Measurements from ENCODE around the gene SLC17A9.

Gene SLC17A9

DNA sequence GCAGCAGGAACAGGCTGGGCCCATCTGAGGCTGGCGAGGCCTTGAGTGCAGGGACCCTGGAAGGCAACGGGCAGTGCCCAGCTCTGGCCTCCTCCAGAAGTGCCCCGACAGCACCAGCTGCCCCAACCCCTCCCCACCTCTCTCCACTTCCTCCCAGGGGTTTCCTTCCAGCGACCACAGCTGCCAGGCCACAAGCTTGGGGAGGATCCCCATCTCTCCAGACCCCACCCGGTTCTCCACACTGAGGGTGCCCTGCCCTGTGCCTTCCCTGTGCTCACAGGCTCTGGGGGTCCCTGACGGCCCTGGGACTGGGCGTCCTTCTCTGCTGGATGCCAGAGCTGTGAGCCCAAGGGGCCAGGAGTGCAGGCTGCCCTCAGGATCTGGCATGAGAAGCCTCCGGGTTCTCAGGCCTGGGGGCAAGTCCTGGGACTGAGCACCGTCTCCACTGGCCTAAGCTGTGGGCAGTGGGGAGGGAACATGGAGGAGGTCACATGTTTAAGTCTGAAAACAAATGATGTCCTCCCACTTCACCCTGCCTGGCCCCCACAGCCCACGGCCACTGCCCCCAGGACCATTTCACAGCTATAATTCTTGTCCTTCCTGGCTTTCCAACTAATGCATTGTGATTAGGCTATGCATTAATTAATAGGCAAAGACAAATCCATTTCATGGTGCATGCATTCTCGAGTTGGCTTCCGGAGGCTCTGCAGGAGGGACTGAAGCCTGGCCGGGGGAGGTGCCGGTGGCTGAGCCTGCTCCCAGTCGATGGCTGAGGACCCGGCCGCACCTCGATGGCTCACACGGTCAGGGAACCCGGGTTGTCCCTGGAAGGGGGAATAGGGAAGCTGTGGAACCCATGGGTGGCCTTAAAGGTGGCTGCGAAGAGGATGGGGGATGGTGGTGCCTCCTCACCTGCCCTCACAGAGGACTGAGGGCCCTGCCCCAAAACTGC is 29.9 kb downstream of the SLC17A9 start:
- no peak for DNase-seq (ENCODE audit: low read depth)

DNA sequence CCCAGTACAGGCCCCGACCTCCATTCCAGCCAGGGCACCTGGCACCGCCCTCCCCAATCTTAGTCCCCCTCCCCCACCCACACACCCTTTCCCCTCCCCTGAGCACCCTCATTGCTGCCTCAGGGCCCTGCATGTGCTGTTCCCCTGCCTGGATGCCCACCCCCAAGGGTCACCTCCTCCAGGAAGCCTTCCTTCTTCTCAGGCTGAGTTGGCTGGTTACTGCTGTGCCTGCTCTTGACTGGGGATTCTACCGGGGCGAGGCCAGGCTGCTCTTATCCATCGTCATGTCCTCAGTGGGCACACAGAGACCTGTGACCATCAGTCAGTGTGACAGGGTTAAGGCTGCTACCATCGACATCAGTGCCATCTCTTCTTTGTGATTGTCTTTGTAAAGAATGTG is 30.7 kb downstream of the SLC17A9 start:
- DNase-seq (ENCODE audit: low read depth), result no peak

DNA sequence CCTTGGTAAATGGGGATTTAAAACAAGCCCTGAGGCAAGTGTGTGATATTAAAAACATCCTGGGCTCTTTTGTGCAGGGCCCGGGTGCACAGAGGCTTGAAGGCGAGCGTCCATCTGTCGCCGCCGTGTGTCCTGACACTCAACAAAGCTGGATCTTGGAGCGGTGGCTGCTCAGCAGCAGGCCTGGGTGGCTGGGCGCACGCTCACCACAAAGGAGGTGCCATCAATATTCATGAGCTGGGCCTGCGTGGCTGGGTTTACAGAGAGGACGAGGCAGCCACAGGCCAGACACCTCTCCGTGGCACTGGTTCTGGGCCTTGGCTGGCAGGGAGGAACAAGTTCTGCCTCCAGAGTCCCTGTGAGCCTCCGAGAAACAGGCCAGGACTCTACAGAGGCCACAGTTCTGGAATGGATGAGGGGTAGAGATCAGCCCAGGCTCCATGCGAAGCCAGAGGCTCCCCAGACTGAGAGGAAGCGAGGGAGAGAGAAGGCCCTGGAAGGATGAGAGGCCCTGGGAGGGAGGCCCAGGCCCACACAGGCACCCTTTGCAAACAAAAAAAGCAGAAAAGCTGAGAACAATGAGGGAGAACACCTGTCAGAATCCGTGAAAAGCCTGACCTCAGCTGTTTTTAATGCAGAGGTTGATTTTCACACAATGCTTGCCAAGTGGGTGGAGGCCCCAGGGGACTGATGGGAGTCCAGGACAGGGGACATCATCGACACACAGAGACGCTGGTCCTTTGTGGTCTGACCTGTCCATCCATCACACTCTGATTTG is 32.3 kb downstream of the SLC17A9 start:
- no peak for DNase-seq (ENCODE audit: low read depth)

DNA sequence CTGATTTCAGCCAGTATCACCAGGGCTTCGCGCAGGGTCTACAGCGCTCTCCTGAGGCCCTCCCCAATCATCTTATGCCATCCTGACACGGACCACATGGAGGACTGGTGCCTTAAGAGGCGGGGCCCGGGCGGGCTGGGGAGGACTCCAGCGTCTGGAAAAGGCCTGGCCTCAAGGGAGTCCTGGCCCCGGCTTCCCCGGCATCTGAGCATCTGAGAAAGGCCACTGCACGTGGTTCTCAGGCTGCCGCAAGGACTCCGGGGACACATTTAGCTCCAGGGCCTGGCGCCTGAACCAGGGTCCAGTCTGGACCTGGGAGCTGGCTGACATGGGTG is 32.9 kb downstream of the SLC17A9 start:
- DNase-seq (ENCODE audit: low read depth), result no peak

DNA sequence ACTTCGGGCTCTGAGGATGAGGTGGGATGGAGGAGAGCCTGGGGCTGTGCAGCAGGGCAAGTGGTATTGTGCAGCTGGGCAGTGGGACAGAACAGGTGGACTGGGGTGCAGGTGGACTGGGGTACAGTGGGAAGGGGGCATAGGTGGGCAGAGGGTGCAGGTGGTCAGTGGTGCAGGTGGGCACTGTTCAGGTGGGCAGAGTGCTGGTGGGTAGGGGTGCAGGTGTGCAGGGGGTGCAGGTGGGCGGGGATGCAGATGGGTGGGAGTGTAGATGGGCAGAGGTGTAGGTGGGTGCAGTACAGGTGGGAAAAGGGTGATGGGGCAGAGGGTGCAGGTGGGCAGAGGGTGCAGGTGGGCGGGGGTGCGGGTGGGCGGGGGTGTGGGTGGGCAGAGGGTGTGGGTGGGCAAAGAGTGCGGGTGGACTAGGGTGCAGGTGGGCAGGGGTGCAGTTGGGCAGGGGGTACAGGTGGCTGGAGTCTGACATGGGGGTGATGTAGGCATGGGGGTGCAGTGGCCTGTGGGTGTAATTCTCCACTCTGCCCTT is 33.8 kb downstream of the SLC17A9 start:
- no peak for DNase-seq (ENCODE audit: low read depth)

DNA sequence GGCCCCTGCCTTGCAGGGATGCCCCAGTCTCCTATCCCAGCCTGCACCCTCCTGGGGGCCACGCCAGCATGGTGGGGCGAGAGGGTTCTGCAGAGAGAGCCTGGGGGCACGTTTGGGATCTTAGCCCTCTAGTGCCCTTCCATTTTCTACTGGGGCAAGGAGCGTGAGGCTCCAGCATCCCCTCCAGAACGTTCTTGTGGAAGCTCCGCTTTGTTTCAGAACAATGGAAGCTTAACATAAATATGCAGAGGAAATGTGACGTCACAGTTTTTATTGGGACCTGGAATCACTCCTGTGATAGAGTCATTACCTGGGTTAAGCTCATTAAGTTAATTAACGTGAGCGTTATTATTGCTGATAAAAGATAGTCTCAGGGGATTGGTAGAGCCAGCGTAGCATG is 34.6 kb downstream of the SLC17A9 start:
- no peak for DNase-seq (ENCODE audit: low read depth)

DNA sequence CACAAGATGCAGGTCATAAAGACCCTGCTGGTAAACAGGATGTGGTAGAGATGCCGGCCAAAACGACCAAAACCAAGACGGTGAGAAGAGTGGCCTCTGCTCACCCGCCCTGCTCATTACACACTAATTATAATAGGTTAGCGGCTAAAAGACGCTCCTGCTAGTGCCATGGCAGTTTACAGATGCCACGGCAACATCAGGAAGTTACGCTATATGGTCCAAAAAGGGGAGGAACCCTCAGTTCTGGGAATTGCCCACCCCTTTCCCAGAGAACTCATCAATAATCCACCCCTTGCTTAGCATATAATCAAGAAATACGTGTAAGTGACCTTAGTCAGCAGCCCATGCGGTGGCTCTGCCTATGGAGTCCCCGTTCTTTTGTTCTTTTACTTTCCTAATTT is 36.7 kb downstream of the SLC17A9 start:
- no peak for DNase-seq (ENCODE audit: low read depth)

DNA sequence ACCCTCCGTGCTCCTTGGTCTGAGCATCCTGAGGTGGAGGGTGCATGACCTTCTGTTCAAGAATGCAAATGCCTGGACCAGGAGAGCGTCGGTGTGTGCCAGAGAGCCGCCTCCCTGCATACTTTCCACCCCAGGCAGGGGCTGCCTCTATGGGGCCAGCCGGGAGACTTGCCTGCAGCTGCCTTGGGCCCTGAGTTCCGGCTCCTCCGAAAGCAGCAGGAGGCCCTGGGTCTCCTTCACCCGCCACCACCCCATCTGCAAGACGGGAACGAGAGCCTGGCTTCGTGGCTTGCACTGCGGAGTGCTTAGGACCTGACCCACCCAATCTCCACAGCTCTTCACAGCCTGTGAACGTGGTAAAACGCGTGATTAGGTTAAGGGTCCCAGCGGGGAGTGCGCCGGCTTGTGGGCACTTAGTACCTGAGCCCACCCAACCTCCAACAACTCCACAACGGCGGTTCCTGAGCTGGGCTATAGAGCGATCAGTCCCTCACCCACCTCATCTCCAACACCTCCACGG is 37.9 kb downstream of the SLC17A9 start:
- no peak for DNase-seq (ENCODE audit: low read depth)

DNA sequence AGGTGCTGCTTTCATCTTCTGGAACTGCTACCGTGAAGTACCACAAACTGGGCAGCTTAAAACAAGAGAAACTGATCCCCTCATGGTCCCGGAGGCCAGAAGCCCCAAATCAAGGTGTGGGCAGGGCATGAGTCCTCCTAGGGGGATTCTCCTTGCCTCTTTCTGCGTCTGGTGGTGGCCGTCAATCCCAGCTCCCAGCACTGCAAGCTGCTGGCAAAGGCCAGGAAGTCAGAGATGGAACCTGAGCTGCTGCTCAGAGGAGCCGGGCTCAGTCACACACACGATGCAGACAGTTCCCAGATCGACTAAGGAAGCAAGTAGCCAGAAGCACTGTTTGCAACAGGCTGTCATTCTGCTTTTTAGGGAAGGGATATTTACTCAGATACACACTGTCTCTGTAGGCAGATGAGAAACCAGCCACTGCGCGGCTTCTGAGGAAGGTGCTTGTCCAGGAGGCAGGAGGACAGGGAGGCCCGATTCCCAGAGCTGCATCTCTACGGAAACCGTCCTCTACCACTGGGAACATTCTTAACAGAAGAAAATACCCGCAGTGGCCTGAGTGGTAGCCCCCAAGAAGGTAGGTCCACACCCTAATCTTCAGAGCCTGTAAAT is 38.8 kb downstream of the SLC17A9 start:
- no peak for DNase-seq (ENCODE audit: low read depth)

DNA sequence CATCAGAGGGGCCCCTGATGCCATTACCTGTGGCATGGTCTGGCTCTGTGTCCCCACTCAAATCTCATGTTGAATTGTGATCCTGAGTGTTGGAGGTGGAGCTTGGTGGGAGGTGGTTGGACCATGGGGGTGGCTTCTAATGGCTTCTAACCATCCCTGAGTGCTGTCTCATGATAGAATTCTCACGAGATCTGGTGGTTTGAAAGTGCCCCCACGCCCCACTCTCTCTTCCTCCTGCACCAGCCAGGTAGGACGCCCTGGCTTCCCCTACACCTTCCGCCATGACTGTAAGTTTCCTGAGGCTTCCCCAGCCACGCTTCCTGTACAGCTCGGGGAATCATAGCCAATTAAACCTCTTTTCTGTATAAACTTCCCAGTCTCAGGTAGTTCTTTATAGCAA is 39.4 kb downstream of the SLC17A9 start:
- DNase-seq (ENCODE audit: low read depth), result no peak

DNA sequence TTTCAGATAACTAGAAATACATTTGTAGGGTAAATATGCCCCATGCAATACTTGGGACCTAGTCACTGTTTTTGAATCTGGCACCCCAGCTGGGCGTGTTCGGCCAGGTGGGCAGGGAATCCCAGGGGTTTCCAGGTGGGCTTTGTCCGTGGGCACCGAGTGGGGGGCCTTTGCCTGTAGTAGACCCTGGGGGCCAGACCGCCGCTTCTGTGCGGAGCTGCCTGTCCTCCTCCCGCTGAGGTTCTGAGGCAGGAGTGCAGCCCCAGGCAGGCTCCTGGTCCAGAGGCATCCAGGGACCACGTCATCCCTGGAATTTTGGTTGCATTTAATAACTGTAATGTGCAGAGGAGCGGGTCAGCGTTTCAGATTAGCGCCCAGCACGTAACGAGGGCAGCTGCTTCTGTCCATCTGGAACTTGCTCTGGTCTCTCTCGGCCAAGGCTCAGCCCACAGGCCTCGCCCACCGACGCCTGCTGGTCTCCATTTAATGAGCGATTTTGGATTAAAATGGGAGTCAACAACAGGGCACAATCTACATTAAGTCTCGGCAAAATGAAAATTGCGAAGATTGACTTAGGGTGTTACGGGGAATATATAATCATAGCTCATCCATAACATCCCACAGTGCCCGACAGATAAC is 41.5 kb downstream of the SLC17A9 start:
- no peak for DNase-seq (ENCODE audit: low read depth)

DNA sequence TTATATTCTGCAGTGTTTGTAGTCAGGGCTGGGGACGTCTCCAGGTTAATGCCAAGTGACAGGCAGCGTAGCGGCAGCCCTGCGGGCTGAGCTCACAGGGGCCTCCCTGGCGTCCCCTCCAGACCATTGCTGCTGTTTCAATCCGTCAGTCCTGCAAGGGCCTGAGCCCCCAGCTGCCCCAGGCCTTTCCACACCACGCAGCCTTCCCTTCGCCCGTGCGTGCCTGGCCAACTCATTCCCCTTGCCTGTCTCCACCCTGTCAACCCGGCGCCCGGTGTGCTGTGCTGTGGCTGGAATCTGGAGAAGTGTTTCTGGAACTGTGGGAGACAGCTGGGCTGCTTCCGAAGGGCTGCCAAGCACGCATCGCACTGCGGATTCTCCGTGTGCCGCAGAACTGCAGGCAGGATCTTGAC is 42.4 kb downstream of the SLC17A9 start:
- no peak for DNase-seq (ENCODE audit: low read depth)

DNA sequence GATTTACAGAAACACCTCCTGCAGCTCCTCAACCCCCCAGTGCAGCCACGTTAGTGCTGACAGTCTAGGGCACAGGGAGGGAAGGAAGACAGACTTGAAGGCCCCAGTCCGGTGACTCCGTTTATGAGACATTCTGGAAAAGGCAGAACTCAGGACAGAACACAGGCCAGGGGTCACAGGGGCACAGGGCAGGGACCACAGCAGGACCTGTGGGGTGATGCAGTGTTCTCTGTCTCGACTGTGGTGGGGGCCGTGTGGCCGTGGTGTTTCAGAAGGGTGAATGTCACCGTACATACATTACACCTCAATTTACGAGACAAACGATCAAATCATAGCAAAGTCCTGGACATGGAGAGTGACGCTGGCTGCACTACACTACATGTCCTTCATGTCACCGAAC is 43.0 kb downstream of the SLC17A9 start:
- no peak for DNase-seq (ENCODE audit: low read depth)

DNA sequence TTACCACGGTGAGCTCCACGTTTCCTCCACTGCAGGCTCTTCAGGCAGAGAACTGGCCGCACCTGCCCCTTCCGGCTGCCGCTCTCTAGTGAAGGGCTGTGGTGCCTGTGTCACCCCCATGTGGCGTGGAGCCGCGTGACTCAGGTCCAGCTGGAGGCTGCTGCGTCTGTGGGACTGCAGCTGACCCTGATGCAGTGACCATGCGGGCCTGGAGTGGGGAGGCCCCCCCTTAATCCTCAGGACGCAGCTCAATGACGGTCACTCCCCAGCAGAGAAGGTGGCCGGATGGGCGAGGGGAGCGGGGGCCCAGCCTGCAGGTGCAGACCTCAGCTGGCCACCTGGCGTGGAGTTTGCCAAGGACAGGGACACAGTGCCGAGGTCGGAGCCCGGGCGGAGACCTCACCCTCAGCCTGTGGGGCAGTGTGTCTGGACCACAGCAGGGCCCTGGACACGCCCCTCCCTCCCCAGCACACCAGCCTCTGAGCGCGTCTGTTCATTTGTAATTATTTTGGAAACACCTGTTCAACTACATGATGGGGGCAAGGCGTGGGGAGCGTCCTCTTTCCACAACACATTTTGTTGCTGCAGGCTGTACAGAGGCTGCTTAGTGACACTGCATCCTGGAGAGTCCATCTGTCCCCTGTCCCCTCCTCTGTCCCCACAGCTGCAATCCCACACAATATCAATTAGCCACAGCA is 43.5 kb downstream of the SLC17A9 start:
- DNase-seq (ENCODE audit: low read depth), result no peak

DNA sequence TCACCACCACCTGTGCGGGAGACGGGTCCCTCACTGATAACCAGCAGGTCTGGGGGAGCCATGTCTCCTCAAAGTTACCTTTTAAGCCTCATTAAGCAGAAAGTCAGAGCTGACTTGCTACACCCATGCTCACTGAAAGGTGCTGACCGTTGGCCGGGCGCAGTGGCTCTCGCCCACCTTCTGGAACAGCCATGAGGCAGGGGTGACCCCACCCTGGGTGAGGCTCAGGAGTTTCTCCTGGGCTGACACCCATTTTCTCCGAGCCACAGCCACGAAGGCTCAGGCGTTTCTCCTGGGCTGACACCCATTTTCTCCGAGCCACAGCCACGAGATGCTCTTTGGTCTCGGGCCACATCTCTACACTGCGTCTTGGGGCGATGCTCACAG is 44.1 kb downstream of the SLC17A9 start:
- DNase-seq (ENCODE audit: low read depth), result no peak

DNA sequence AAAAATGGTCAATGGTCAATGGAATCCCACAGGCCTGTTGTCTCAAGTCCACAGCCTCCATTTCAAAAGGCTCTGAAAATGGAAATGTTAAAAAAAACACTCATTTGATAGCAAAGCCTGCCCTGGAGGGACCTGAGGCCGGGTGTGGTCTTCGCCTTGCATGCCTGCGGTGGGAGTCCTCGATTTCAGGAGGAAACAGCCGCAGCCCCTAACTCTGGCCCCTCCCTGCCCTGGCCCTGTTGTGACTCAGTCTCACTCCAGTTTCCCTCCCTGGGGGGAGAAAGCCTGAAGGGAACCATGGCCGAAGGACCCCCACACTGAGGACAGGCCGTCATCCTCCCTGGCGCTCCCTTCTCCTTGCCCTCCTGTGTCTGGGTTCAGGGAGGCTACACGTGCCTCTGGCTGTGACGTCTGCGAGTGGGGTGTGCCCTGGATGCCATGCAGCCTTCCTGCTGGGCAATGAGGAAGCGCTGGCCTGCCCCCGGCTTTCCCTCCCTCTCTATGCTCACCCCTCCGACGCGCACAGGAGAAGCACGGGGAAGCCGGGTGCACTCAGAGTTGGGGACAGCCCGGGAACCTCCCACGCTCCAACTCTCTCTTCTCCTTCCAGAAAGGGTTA is 45.0 kb downstream of the SLC17A9 start:
- no peak for DNase-seq (ENCODE audit: low read depth)

DNA sequence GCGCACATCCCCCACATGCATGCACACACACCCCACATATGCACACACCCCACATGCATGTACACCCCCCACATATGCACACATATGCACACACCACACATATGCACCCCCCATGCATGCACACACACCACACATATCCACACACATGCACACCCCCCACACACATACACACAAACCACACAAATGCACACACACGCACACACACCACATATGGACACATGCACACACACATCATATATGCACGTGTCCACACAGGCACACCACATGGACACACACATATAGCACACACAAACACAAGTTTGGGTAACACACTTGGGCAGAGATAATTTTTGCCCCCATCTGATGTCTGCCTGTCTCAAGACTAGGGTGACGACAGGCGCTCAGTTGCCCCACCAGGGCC is 45.9 kb downstream of the SLC17A9 start:
- DNase-seq (ENCODE audit: low read depth), result no peak

DNA sequence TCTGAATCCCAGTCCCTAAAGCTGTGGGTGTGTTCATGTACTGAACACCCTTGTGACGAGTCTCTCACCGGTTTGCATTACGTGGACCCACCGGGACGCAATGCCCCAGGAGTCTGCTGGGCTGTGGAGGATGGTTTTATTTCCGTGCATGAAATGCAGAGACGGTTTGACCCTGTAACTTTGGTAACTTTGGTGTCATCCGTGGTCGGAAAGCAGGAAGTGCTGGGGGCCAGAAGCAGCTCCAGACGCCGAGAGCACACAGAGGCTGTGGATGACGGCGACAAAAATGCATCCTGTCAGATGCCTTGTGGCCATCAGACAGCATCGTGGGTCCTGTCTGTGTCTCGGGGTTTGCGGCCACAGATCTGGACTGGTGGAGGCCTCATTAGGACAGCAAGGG is 47.1 kb downstream of the SLC17A9 start:
- DNase-seq (ENCODE audit: low read depth), result no peak

DNA sequence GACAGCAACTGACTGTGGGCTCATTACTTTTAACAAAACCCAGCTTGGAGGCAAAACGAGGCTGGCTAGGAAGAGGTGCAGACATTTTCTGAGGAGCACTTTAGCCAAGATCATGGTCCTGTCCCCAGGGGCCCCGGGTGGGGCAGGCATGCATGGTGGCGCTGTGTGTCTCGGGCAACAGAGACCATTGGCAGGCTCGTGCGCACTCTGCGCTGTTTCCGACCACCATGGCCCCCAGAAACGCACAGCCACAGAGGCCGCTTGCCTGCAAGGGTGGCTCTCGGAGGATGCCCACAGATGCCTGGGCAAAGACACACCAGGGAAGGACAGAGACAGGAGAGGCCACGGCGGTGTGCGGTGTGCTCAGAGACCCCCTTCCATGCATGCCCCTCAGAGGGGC is 47.5 kb downstream of the SLC17A9 start:
- no peak for DNase-seq (ENCODE audit: low read depth)

DNA sequence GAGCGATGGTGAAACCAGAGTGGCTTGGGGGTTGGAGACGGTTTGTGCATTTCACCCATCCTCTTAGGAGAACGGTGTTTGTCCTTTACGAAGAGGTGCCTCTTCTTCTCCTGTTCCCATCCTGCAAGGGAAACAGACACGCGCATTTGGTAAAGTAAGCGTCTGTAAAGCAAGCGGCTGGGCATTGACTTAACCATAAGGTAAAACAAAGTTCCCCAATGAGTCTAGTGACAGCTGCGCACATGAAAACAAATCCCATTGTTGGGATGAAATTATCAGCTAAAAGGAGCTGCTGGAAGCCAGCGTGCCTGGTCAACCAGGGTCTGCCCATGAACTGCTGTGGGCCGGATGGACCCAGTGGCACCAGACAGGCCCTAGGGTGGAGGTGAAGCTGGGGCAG is 48.4 kb downstream of the SLC17A9 start:
- no peak for DNase-seq (ENCODE audit: low read depth)

DNA sequence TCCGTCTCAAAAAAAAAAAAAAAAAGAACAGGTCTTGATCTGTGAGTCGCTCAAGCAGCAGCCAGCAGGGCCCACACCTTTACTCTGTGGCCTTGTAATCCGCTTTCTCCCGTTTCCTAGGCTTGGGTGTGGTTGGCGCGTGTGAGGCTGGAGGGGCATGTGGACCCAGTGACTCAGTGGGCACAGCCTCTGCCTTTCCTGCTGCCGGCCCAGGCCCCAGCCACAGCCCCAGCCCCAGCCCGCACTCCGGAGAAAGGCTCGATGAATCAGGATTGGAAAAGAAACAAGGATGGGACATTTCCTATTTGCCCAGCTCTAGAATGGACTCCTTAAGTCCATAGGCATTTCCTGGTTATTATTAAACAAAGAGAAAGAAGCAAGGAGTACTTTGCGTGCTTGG is 50.0 kb downstream of the SLC17A9 start:
- DNase-seq (ENCODE audit: low read depth), result no peak

All from activated T-helper 1 cell treated with Interleukin-2 at 50 U/mL for 16 hours (primary cell).